NK-92 (cell line): ENCODE measurements around the gene CD48.

ENCODE experiments used
- DNase-seq: peaks from one replicate; lab custom pipeline; 2025; ENCODE audit not compliant: unreplicated experiment; lab: John Stamatoyannopoulos, UW

CD48 gene

GRCh38 chr1:160711602-160712311 is at the start of gene CD48:
Gene CD48, minus strand, starts transcription at chr1:160711822. Its CDS starts 59 bp downstream, at chr1:160711763.
- no peak for DNase-seq

GRCh38 chr1:160761046-160761445 is 49.4 kb upstream of the CD48 start:
- no peak for DNase-seq

- no peak for DNase-seq
Observed at GRCh38 chr1:160759740-160760139, 48.1 kb upstream of the CD48 start.

- no peak for DNase-seq
Observed at GRCh38 chr1:160758521-160758920, 46.9 kb upstream of the CD48 start.

DNA sequence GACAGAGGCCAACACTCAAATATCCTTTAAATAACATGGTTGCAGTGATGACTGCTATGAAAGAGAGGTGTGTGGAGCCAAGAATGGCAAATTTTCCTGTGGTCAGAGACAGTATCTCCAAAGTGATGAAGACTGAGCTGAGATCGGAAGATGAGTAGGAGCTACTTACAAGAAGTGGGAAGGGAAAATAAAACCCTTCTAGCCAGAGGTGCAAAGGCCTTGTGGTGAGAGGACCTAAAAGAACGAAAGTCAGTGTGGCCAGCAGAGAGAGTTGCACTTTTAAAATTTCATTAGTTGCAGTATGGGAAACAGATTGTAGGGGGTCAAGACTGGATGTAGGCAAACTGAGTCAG is 45.2 kb upstream of the CD48 start:
- no peak for DNase-seq

- no peak for DNase-seq
Observed at GRCh38 chr1:160755911-160756848, 44.6 kb upstream of the CD48 start.

DNA sequence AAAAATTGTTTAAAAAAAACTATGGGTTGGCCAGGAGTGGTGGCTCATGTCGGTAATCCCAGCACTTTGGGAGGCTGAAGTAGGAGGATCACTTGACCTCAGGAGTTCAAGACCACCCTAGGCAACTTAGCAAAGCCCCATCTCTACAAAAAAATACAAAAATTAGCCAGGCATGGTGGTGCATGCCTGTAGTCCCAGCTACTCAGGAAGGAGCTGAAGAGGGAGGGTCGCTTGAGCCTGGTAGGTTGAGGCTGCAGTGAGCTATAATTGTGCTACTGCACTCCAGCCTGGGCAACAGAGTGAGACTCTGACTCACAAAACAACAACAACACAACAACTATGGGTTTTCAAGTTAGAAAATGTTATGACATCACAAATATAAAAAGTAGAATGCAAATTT is 43.8 kb upstream of the CD48 start:
- DNase-seq = no peak

- DNase-seq = no peak
Observed at GRCh38 chr1:160753594-160753993, 42.0 kb upstream of the CD48 start.

DNA sequence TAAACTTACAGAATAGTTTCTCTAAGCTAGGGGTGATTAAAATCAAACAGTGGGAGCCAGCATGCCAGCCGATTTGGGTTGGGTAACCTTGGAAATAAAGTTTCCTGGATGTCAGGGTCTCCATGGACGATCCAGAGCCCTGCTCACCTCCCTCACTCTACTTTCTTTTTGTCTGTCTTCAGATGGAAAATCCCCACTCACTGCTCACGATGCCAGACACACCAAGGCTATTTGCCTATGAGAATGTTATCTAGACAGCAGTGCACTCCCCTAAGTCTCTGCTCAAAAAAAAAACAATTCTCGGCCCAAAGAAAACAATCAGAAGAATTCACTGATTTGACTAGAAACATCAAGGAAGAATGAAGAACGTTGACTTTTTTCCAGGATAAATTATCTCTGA is 41.3 kb upstream of the CD48 start:
- no peak for DNase-seq

GRCh38 chr1:160752406-160752805 is 40.8 kb upstream of the CD48 start:
- no peak for DNase-seq

GRCh38 chr1:160750608-160751007 is 39.0 kb upstream of the CD48 start:
- no peak for DNase-seq

DNA sequence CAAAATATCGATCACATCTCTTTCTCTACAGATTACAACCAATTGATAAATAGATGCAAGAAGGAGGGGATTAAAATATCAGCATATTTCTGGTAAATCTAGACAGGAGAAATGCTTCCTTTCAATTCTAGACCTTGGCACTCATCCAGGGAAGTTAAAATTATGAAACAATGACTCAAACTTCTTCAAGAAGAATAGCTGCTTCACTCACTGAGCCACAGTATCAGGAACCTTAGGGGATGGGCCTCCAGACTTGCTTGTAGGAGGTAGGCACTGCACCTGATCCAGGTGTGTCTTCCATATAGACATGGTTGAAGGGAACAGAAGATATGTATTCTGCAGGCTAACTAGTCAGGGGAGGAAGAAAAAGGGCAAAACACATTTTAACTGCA is 37.3 kb upstream of the CD48 start:
- DNase-seq = no peak

GRCh38 chr1:160748181-160748877 is 36.7 kb upstream of the CD48 start:
- no peak for DNase-seq

DNA sequence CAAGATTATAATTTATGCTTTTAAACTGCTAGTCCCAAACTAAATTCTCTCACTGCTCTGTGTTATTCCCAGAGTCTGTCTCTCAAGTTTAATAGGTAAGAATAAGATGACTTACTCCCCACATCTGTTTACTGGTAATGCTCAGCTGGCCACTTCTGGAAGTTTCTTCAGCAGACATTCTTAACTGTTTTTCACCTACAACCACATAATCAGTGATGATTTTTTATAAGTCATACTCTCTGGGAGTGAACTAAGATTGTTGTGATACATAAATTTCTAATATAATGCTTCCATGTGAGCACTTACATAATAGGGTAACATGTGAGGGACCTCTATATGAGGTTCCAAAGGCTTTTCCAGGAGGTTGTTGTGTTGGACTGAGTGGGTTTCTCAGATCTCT is 36.1 kb upstream of the CD48 start:
- DNase-seq = no peak

GRCh38 chr1:160746836-160747500 is 35.3 kb upstream of the CD48 start:
- no peak for DNase-seq

DNA sequence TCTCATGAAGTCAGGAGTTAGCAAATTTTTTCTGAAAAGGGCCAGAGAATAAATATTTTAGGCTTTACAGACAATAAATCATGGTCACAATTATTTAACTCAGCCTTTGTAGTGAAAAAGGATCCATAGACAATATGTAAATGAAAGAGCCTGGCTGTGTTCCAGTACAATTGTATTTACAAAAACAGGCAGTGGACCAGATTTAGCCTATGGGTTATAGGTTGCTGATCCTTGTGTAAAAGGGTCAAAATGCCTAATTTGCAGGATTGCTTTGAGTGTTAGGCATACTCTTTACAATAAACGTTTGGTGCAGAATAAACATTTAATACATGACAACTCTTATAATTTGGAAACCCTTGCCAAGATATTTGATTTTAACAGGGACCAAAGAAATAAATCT is 33.9 kb upstream of the CD48 start:
- no peak for DNase-seq

- DNase-seq = no peak
Observed at GRCh38 chr1:160744852-160745520, 33.4 kb upstream of the CD48 start.

DNA sequence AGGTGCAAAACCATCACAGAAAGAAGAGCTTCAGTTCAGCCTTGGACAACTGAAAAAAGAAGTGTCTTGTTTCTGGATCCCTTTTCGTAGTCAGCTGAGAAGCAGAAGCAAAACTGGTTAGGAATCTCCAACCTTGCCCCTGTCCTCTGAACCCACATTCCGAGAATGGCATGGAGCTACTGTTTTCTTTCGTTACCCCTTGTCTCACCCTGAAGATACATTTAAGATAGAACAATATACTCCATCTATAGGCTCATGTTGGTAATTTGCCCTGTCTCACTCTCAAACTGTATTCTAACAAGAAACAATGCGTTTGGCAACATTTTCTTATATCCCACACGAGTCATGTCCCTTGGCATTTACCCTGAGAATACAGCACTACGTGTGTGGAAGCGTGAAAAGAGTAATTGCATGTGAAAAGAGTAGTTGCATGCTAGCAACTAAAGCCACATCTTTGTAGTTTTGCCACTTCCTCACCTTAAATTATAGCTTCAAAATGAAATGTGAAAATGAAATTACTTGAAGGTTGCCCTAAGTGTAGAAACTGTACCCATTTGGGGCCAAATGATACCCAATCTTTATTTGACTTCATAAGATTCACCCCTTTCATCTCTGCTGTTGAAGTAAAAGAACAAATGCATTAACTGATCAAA is 32.7 kb upstream of the CD48 start:
- no peak for DNase-seq

GRCh38 chr1:160743266-160743665 is 31.6 kb upstream of the CD48 start:
- DNase-seq = no peak

DNA sequence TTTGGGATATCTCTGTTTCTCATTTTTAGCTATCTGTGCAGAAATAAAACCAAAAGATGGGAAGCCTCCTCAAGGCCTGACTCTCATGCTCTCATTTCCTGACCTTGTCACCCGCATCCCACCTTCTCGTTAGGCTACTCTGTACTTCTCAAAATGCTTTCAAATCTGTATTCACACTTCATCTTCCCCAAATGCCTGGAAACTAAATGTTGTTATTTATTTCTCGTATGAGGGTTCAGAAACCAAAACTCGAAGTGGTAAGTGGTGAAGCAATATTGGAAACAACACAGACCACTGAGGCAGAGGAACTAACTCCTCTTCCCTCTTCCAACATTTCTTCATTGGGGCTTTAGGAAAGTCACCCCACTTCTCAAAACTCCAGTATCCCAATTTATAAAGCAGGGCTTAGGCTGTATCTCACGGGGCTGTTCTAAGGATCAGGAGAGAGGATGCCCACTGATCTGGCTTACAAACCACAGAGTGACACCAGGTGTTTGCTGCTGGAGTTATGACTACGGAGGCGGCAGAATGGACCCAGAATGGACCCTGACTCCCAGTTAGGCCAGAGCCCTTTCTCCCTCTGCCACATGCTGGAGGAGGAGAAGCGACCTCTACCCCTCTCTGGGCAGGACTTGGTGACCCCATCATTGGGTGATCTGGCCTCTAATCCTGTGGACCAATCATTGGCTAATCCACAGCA is 31.0 kb upstream of the CD48 start:
- DNase-seq = no peak
